Esophagus muscularis mucosa (tissue), 3 donors: ENCODE measurements around the gene HMG20B.

Experiments
- CTCF ChIP-seq, 3 experiments: fragments of 200-600 bp in 2 of 3; fragments of 450-650 bp in 1 of 3; sonication (generic) in 2 of 3; IDR thresholded peaks; one replicate each; pipeline ENCODE4 v1.5.1; 2017 to 2019; ENCODE audit warnings: antibody characterized with exemption in 3 of 3, mild to moderate bottlenecking in 2 of 3, moderate library complexity in 1 of 3
- POLR2A ChIP-seq: fragments of 450-650 bp; IDR thresholded peaks from one replicate; pipeline ENCODE4 v1.6.1; 2017; ENCODE audit warnings: antibody characterized with exemption, moderate library complexity, mild to moderate bottlenecking, low read depth

DNA sequence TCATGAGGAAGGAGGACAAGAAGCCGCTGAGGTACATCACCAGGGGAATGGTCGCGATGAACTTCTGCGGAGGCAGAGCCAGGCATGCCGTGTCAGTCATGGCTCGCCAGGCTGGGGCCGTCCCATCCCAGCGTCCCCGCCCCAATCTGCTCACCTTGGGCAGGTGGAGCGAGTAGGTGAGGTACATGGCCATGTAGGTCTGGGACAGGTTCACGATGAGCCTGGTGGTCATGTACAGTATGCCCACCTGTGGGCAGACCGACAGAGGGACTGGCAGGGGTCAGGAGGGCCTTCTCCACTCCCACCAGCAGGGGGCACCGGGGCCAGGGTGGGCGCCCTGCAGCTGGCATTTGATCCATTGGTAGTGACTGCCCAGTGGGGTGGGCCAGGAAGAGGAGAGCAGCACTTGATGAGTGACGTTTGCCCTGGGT lies 25.4 kb upstream of the HMG20B start:
- TF ChIP-seq CTCF (IDR thresholded peaks at IDR 0.05) (peak; percentile 29 to 62 (median 32)), POLR2A (no peak)
